Pancreas (tissue), 10 donors: Measurements from ENCODE around the gene PACS1. TPM values are rescaled to one million over a fixed set of nuclear protein-coding genes. Genes with fewer than 3 reads are reported as not detected.

Experiments used
- ATAC-seq, 4 donors: fragments of 200-7000 bp; cut with Tn5 transposase; one replicate each; pipeline versions ENCODE4 v1.8.0 to v1.9.1; 2020; ENCODE audit warnings: mild to moderate bottlenecking in 4 of 4, moderate library complexity in 4 of 4
- DNase-seq, 6 donors: peaks; one replicate each; pipeline ENCODE4 v3.0.0-alpha.2; 2020
- FAIRE-seq: peaks from 2 replicates; lab custom pipeline; 2012; peaks lifted over from hg19 to GRCh38; lab: Jason Lieb, UNC
- H3K27ac ChIP-seq, 4 donors: fragments of 200-600 bp; sonication (generic); 1 replicate in 3 of 4; 2 replicates in 1 of 4; pipeline versions ENCODE4 v1.5.0 to v1.8.0; 2020
- H3K27me3 ChIP-seq, 4 donors: fragments of 200-600 bp; one replicate each; pipeline ENCODE4 v1.8.0; 2021
- H3K36me3 ChIP-seq, 3 donors: fragments of 200-600 bp; sonication (generic) in 1 of 3; one replicate each; pipeline versions ENCODE4 v1.5.0 to v1.8.0; 2020 to 2021
- H3K4me1 ChIP-seq, 3 donors: fragments of 200-600 bp; one replicate each; pipeline ENCODE4 v1.8.0; 2021
- H3K4me3 ChIP-seq, 4 donors: fragments of 200-600 bp; sonication (generic) in 2 of 4; one replicate each; pipeline versions ENCODE4 v1.5.0 to v1.8.0; 2020 to 2021
- H3K9me3 ChIP-seq, 4 donors: fragments of 200-600 bp; one replicate each; pipeline ENCODE4 v1.8.0; 2021
- WGBS, 2 donors: extraction: QIAGEN DNeasy Blood & Tissue Kit; methylation state at CpG; one replicate each; pipeline ENCODE4 v1.1.7; 2013; 5-methylcytosine and 5-hydroxymethylcytosine counted together
- intact Hi-C, 3 donors: fragments of 100-400 bp; cut with DNase I; formaldehyde crosslinking; loops; one replicate each; pipeline versions ENCODE4 v1.11.1 to v1.14.2; 2022
- polyA plus RNA-seq, 2 donors: library from polyadenylated mRNA; stranded (reverse); fragments of 200-250 nt; gene quantifications; one replicate each; pipeline ENCODE4 v1.2.3, GENCODE V29; 2013
- total RNA-seq, 6 donors: library from RNA; stranded (reverse); fragmentation: NEBNext Ultra II Directional in 4 of 6; extraction: Animal tissue kit (Norgen Biotek cat#: 25700) in 4 of 6; gene quantifications; one replicate each; pipeline versions ENCODE4 v1.2.1 to v1.2.4, GENCODE V29; 2021 to 2023
- TF ChIP-seq, protein P1 (sequence below), 4 donors: fragments of 200-600 bp; sonication (generic) in 3 of 4; IDR thresholded peaks; one replicate each; pipeline versions ENCODE4 v1.5.0 to v1.8.0; 2021; ENCODE audit warnings: antibody characterized with exemption in 4 of 4
- donor health status: healthy with polysubstance abuse.
- donor health status: DM: no; HTN: no; CAD: no; lungs with moderate emphysema.
- donor health status: DM: no; HTN: no; CAD: no.
- donor health status: control.
- donor health status: control.
- donor health status: Bipolar disorder and iron deficiency.
- donor health status: DM: yes; HTN: yes; CAD: no.
- donor health status: DM: no; HTN: no; CAD: no.
- donor health status: DM: no; HTN: no; CAD: no.
- donor health status: DM: yes; HTN: yes; CAD: no.

The PACS1 gene
- total and polyA plus RNA-seq, 8 donors, result 16.9 to 61.0 (median 27.3) TPM

DNA sequence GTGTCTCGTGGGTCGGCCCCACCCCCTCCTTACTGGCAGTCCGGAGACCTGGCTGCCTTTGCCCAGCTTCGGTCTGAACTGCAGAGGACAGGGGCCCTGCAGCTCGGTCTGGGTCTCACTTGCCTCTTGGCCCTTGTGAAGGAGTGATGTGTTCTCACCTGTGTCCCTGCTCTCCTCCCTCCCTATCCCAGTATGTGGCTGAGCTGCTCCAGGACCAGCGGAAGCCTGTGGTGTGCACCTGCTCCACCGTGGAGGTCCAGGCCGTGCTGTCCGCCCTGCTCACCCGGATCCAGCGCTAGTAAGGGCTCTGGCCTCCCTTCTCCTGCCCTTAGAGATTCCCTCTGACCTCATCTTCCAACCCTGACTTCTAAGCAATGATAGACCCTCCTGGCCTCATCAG lies 162.7 kb downstream of the PACS1 start:
- no peak overlapping the region for H3K27ac ChIP-seq
- no peak overlapping the region for H3K4me3 ChIP-seq
- H3K27me3 ChIP-seq, result no peaks in the 10 kb centered on the region
- no peaks in the 10 kb centered on the region for H3K9me3 ChIP-seq
- TF ChIP-seq, protein P1, sequence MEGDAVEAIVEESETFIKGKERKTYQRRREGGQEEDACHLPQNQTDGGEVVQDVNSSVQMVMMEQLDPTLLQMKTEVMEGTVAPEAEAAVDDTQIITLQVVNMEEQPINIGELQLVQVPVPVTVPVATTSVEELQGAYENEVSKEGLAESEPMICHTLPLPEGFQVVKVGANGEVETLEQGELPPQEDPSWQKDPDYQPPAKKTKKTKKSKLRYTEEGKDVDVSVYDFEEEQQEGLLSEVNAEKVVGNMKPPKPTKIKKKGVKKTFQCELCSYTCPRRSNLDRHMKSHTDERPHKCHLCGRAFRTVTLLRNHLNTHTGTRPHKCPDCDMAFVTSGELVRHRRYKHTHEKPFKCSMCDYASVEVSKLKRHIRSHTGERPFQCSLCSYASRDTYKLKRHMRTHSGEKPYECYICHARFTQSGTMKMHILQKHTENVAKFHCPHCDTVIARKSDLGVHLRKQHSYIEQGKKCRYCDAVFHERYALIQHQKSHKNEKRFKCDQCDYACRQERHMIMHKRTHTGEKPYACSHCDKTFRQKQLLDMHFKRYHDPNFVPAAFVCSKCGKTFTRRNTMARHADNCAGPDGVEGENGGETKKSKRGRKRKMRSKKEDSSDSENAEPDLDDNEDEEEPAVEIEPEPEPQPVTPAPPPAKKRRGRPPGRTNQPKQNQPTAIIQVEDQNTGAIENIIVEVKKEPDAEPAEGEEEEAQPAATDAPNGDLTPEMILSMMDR (IDR thresholded peaks at IDR 0.05), result no peak
- FAIRE-seq (no peak), DNase-seq (no peak), ATAC-seq (no peak)
- H3K36me3 ChIP-seq, result peaks cover 0 to 41% (median 3%) of the 10 kb centered on the region in 3 donors
- H3K4me1 ChIP-seq, result no peaks in the 10 kb centered on the region
- WGBS, 2 donors, result 90 to 93% methylated on average over 11 of the region's 11 CpGs
- intact Hi-C loops, result no loop called here

DNA sequence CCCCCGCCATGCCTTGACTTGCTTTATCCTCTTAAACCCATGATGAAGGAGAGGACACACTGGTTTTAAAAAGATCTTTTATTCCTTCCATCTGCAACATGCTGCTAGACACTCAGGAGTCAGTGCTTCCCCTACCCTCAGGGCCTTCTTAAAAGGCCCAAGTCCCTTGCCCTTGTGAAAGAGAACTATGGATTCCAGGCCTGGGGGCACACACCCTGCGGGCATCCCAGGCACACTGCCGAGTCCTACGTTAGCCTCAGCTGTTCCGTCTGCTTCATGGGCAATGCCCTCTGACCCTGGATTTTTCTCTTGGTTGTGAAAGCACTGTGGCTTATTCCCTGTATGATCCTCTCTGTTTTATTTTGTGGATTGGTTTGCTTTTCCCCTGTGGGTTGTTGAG lies 163.2 kb downstream of the PACS1 start:
- intact Hi-C loops, result no loop called here
- H3K27ac ChIP-seq, result no peak overlapping the region
- peaks cover 0 to 41% (median 3%) of the 10 kb centered on the region in 3 donors for H3K36me3 ChIP-seq
- no peaks in the 10 kb centered on the region for H3K27me3 ChIP-seq
- no peak for FAIRE-seq
- TF ChIP-seq, protein P1 (IDR thresholded peaks at IDR 0.05), result no peak
- 92 to 93% methylated on average over 5 of the region's 5 CpGs for WGBS, 2 donors
- no peak overlapping the region for H3K4me3 ChIP-seq
- no peak for DNase-seq
- ATAC-seq, result no peak
- no peaks in the 10 kb centered on the region for H3K4me1 ChIP-seq
- no peaks in the 10 kb centered on the region for H3K9me3 ChIP-seq

DNA sequence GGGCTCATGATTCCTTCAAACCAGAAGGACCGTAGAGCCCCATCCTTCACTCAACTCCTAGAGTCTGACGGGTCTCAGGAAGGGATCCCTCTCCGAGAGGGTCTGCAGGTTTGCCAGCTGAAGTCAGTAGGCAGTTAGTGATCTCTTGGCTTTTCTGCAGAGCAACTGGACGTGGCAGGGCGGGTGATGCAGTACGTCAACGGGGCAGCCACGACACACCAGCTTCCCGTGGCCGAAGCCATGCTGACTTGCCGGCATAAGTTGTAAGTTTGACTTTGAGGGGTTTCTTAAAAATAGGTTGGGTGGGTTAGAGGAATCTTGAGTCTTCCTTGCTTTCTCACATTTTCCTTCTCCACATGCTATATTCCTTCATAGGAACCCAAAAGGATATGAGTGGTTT lies 165.1 kb downstream of the PACS1 start:
- no peak for FAIRE-seq
- ATAC-seq, result no peak

DNA sequence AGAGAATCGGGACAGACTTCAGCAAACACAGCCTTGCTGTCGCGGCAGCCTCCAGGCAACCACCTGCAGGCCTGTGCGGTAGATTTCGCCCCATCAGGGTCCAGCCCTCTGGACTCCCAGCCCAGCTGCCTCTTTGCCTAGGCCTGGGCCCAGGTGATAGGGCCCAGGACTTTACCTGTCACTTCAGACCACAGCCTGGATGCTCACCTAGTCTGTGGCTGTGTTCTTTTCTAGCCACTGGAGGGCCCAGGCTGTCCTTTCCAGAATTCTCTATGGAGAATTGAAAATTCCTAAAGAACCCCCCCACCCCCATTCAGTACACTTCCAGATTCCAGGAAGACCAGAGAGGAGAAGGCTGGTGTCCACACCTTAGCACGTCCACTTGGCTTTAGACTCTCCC lies 167.8 kb downstream of the PACS1 start:
- no peak overlapping the region for H3K4me3 ChIP-seq
- 87 to 92% methylated on average over 6 of the region's 6 CpGs for WGBS, 2 donors
- FAIRE-seq (no peak), ATAC-seq (peak in 1 of 4 donors; percentile 32), DNase-seq (no peak)
- H3K4me1 ChIP-seq, result no peaks in the 10 kb centered on the region
- TF ChIP-seq, protein P1 (IDR thresholded peaks at IDR 0.05), result no peak
- H3K9me3 ChIP-seq, result no peaks in the 10 kb centered on the region
- intact Hi-C loops, result no loop called here
- H3K27me3 ChIP-seq, result no peaks in the 10 kb centered on the region
- no peak overlapping the region for H3K27ac ChIP-seq
- H3K36me3 ChIP-seq, result peaks cover 0 to 47% (median 10%) of the 10 kb centered on the region in 3 donors

More for the DNA sequence above, 165.1 kb downstream of the PACS1 start:
- TF ChIP-seq, protein P1 (IDR thresholded peaks at IDR 0.05), result no peak
- peaks cover 0 to 54% (median 10%) of the 10 kb centered on the region in 3 donors for H3K36me3 ChIP-seq
- H3K4me3 ChIP-seq, result no peak overlapping the region
- WGBS, 2 donors, result 91 to 95% methylated on average over 11 of the region's 11 CpGs
- no peak overlapping the region for H3K27ac ChIP-seq
- no peak for DNase-seq
- no peaks in the 10 kb centered on the region for H3K4me1 ChIP-seq
- intact Hi-C loops, result no loop called here
- no peaks in the 10 kb centered on the region for H3K9me3 ChIP-seq
- H3K27me3 ChIP-seq, result no peaks in the 10 kb centered on the region

DNA sequence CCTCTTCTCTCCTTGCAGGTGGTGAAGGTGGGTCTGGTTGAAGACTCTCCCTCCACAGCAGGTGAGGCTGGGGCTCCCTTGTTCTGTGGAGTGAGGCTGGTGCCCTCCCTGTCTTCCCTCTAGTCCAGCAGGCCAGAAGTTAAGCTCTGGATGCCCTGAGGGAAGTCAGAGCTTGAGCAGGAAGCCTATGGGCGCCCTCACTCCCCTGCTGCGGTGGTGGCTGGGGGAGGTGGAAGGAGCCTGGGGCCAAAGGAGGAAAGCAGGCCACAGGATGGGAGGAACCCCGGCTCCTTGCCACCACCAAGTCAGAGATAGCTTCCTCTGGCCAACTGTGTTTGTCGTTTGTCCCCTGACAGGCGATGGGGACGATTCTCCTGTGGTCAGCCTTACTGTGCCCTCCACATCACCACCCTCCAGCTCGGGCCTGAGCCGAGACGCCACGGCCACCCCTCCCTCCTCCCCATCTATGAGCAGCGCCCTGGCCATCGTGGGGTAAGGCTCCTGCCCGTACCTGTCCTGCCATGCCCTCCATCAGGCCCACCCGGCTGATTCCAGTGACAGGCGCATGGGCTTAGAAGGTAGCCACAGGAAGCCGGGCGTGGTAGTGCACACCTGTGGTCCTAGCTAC lies 168.8 kb downstream of the PACS1 start:
- Histone ChIP-seq H3K27me3 (no peaks in the 10 kb centered on the region), H3K36me3 (peaks cover 0 to 37% (median 10%) of the 10 kb centered on the region in 3 donors), H3K4me3 (no peak overlapping the region), H3K4me1 (no peaks in the 10 kb centered on the region), H3K27ac (no peak overlapping the region), H3K9me3 (no peaks in the 10 kb centered on the region)
- intact Hi-C loops, result no loop called here
- no peak for DNase-seq
- ATAC-seq, result no peak
- 93 to 94% methylated on average over 17 of the region's 17 CpGs for WGBS, 2 donors
- TF ChIP-seq, protein P1 (IDR thresholded peaks at IDR 0.05), result no peak
- FAIRE-seq, result no peak
